Karpas-422 (cell line): ENCODE data around the gene TPP1. TPM values are rescaled to one million over a fixed set of nuclear protein-coding genes. Genes with fewer than 3 reads are reported as not detected.

Experiments
- DNase-seq: peaks from one replicate; pipeline ENCODE4 v3.0.0-alpha.2; 2015
- H2AFZ ChIP-seq: fragments of 200-600 bp; sonication (generic); 2 replicates; pipeline ENCODE4 v1.6.1; 2014; ENCODE audit warnings: antibody characterized with exemption, low read length, mixed read lengths
- H3K27ac ChIP-seq: fragments of 200-600 bp; sonication (generic); 2 replicates; pipeline ENCODE4 v1.5.1; 2014; ENCODE audit warnings: mild to moderate bottlenecking, low read length, moderate library complexity
- H3K27me3 ChIP-seq: fragments of 200-600 bp; sonication (generic); 2 replicates; pipeline ENCODE4 v1.6.1; 2014; ENCODE audit warnings: low read length, mixed read lengths
- H3K36me3 ChIP-seq: fragments of 200-600 bp; sonication (generic); 2 replicates; pipeline ENCODE4 v1.6.1; 2014; ENCODE audit warnings: low read length, mixed read lengths; ENCODE audit not compliant: insufficient read depth
- H3K4me1 ChIP-seq: fragments of 200-600 bp; sonication (generic); 2 replicates; pipeline ENCODE4 v1.6.1; 2014; ENCODE audit warnings: mild to moderate bottlenecking, low read length, mixed read lengths
- H3K4me2 ChIP-seq: fragments of 200-600 bp; sonication (generic); 2 replicates; pipeline ENCODE4 v1.6.1; 2014; ENCODE audit warnings: low read length, low read depth, mild to moderate bottlenecking; ENCODE audit not compliant: poor library complexity, severe bottlenecking
- H3K4me3 ChIP-seq: fragments of 200-600 bp; sonication (generic); 2 replicates; pipeline ENCODE4 v1.5.1; 2014; ENCODE audit warnings: mild to moderate bottlenecking, antibody characterized with exemption, low read length, mixed read lengths
- H3K79me2 ChIP-seq: fragments of 200-600 bp; sonication (generic); 2 replicates; pipeline ENCODE4 v1.6.1; 2014; ENCODE audit warnings: mild to moderate bottlenecking, low read length, mixed read lengths
- H3K9ac ChIP-seq: fragments of 200-600 bp; sonication (generic); 2 replicates; pipeline ENCODE4 v1.6.0; 2014; ENCODE audit warnings: low read length
- H3K9me2 ChIP-seq: fragments of 200-600 bp; sonication (generic), shearing (Covaris generic); replicated peaks from 2 replicates; pipeline ENCODE4 v1.6.0; 2014; ENCODE audit warnings: mild to moderate bottlenecking, low read length, moderate library complexity; ENCODE audit not compliant: insufficient read depth
- H3K9me3 ChIP-seq: fragments of 300-700, 200-600 bp; sonication (generic); 2 replicates; pipeline ENCODE4 v1.6.1; 2014; ENCODE audit warnings: low read length, mixed read lengths
- H4K20me1 ChIP-seq: fragments of 200-600 bp; sonication (generic); 2 replicates; pipeline ENCODE4 v1.6.1; 2014; ENCODE audit warnings: mild to moderate bottlenecking, antibody characterized with exemption, low read length, low read depth; ENCODE audit not compliant: insufficient read depth
- total RNA-seq: library from RNA; depleted of rRNA; stranded (reverse); fragments of >200 nt; shearing (Covaris generic); gene quantifications from 2 replicates; pipeline ENCODE4 v1.2.3, GENCODE V29; 2014; ENCODE audit warnings: low replicate concordance

The TPP1 gene
- total RNA-seq, 1 experiment from 2014 or later: 41.5 TPM

DNA sequence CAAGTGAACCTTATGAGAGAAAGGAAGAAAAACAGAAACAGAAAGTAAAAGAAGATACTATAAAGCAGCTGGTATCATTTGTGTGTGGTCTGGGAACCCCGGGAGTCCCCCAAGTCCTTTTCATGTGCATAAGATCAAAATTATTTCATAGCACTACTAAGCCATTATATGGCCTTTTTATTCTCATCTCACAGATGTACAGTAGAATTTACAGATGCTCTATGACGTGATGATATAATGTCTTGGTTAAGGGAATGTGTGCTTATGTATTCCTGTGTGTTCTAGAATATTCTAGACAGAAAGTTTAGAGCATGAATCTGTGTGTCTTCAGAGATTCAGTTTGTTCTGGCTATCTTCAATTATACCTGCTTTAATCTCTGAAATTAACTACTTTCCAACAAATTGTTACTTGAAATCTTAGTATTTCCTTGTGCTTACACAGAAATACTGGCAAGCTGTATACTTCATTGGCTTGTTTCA lies 8.6 kb upstream of the TPP1 start:
- no peak for DNase-seq
- H3K4me1 ChIP-seq: peaks cover 4% of the 10 kb centered on the region; the same call in 1 of the 2 replicates
- H3K36me3 ChIP-seq: no peaks in the 10 kb centered on the region
- H3K27ac ChIP-seq: no peak overlapping the region
- no peaks in the 10 kb centered on the region for H3K27me3 ChIP-seq
- no peaks in the 10 kb centered on the region for H3K9me2 ChIP-seq
- H3K9me3 ChIP-seq: no peaks in the 10 kb centered on the region
- no peaks in the 10 kb centered on the region for H4K20me1 ChIP-seq
- no peak overlapping the region for H2AFZ ChIP-seq
- no peaks in the 10 kb centered on the region for H3K79me2 ChIP-seq
- peak overlapping the region; percentile 31; the same call in 1 of the 2 replicates for H3K9ac ChIP-seq
- no peak overlapping the region for H3K4me3 ChIP-seq
- H3K4me2 ChIP-seq: peak overlapping the region; percentile 30

DNA sequence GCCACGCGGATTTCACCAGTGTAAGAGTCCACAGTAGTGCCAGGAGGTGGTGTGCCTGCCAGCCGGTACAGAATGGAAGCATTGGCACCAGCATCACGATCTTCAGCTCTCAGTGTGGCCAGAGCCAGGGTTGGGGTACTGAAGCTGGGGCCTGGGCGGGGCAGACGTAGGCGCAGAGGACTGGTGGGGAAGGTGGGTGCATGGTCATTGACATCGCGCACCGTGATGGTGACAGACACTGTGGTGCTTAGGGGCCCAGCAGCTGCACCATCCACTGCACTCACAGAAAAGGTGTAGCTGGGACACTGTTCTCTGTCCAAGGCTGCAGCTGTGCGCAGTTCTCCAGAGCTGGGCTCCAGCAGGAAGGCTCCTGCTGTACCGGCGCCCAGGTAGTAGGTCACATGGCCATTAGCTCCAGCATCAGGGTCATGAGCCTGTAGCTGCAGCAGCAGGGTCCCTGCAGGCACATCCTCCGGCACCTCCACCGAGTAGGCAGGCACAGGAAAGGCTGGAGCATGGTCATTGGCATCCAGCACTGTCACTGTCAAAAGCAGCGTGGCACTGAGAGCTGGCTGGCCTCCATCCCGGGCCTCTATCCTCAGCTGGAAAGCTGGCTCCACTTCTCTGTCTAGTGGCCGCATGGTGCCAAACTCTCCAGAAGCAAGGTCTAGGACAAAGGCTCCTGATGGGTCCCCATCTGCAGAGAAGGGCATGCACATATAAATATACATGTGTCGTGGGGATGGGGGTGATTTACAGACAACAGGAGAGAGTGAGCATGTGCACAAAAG lies 7.9 kb upstream of the TPP1 start:
- Histone ChIP-seq H3K9me3 (no peaks in the 10 kb centered on the region), H3K4me3 (no peak overlapping the region), H3K27ac (no peak overlapping the region), H3K79me2 (no peaks in the 10 kb centered on the region), H3K27me3 (no peaks in the 10 kb centered on the region), H3K9me2 (no peaks in the 10 kb centered on the region), H2AFZ (no peak overlapping the region), H3K36me3 (no peaks in the 10 kb centered on the region), H3K4me1 (peaks cover 4% of the 10 kb centered on the region; the same call in 1 of the 2 replicates), H3K4me2 (peak overlapping the region; percentile 30), H3K9ac (peak overlapping the region; percentile 31; the same call in 1 of the 2 replicates), H4K20me1 (no peaks in the 10 kb centered on the region)
- no peak for DNase-seq

DNA sequence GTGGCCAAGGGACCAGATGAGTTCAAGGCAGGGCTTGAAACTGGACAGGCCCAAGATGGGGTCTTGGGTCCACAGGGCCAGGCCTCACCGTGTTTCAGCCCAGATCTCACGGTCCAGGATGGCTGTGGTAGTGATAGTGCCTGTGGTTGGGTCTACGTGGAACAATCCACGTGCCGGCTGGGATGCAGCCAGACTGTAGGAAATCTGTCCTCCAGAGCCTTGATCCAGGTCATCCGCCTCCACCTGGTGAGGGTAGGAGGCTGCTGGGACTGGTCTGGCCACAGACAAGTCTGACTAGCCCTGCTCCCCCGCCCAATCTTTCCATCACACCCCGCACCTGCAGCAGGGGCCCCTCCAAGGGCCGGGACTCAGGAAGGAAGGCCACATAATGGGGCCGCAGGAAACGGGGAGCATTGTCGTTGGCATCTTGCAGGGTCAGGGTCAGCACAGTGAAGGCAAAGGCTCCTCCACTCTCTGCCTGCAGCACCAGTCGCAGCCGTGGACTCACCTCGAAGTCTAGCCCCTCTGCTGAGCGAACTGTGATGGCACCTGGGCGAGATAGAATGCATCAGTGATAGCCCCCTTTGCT lies 6.7 kb upstream of the TPP1 start:
- H3K36me3 ChIP-seq: no peaks in the 10 kb centered on the region
- no peaks in the 10 kb centered on the region for H3K9me3 ChIP-seq
- H3K27ac ChIP-seq: no peak overlapping the region
- H4K20me1 ChIP-seq: no peaks in the 10 kb centered on the region
- H3K27me3 ChIP-seq: no peaks in the 10 kb centered on the region
- H3K9ac ChIP-seq: no peak overlapping the region
- H3K4me3 ChIP-seq: no peak overlapping the region
- H3K79me2 ChIP-seq: no peaks in the 10 kb centered on the region
- H3K4me1 ChIP-seq: peaks cover 4% of the 10 kb centered on the region; the same call in 1 of the 2 replicates
- H2AFZ ChIP-seq: no peak overlapping the region
- no peak for DNase-seq
- H3K4me2 ChIP-seq: no peak overlapping the region
- no peaks in the 10 kb centered on the region for H3K9me2 ChIP-seq

DNA sequence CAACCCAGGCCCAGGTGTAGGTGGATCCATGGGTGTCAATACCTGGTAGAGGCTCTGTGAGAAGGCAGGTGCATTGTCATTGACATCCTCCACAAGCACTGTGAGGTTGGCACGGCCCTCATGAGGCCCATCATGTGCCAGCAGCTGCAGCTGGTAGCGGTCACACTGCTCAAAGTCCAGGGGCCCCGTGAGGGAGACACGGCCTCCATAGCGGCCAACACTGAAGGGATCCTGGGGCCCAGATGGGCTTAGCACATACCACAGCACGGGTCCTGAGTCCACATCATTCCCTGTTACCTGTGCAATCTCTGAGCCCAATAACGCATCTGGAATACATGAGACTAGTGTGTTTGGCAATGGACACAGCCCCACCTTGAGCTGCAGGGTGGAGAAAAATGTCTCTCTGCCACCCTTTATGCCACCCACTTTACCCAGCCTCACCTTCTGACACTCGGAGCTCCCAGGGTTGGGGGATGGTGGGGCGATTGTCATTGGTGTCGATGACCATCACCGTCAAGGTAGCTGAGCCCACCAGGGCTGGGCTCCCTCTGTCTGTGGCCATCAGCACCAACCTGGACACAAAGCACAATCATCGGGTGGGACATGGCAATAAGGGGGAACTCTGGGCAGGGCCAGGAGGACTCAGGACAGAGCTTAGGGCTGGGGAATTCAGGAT lies 6.1 kb upstream of the TPP1 start:
- Histone ChIP-seq H3K27me3 (no peaks in the 10 kb centered on the region), H3K36me3 (no peaks in the 10 kb centered on the region), H3K4me3 (no peak overlapping the region), H3K27ac (no peak overlapping the region), H3K9me3 (no peaks in the 10 kb centered on the region), H3K9me2 (no peaks in the 10 kb centered on the region), H3K4me2 (no peak overlapping the region), H3K9ac (no peak overlapping the region), H3K4me1 (peaks cover 4% of the 10 kb centered on the region; the same call in 1 of the 2 replicates), H3K79me2 (no peaks in the 10 kb centered on the region), H4K20me1 (no peaks in the 10 kb centered on the region), H2AFZ (no peak overlapping the region)
- DNase-seq: no peak

DNA sequence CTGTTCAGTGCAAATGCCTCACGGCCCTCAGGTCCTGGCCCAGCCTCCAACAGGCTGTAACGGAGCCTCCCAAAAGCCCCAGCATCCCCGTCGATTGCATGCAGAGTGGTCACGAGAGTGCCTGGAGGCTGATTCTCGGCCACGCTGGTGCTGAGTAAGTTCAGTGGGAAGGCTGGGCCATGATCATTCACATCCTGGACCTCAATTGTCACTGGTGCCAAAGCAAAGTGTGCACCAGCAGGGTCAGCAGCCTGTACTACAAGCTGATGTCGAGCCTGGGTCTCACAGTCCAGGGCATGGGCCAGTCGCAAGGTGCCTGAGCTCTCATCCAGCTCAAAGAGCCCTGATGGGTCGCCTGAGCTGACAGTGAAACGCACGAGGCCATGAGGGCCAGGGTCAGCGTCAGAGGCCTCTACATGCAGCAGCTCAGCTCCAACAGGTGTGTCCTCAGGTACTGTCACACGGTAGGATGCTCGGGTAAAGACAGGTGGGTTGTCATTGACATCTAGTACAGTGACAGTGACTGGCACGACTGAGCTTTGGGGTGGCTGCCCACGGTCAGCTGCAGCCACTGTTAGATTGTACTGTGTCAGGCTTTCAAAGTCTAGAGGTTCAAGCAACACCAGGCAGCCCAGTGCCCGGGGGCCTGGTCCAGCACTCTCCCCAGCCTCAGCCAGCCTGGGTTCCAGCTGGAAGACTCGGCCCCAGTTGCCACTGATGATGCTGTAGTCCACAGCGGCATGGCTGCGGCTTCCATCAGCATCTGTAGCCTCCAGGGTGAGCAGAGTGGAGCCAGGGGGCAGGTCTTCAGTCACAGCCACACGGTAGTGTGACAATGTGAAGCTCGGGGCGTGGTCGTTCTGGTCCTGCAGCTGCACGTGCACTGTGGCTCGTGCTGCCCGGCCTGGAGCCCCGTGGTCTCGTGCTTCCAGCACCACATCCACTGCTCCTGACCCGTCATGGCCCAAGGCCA lies 4.5 kb upstream of the TPP1 start:
- H3K4me2 ChIP-seq: no peak overlapping the region
- peaks cover 4% of the 10 kb centered on the region for H3K79me2 ChIP-seq
- H3K36me3 ChIP-seq: no peaks in the 10 kb centered on the region
- no peaks in the 10 kb centered on the region for H3K9me2 ChIP-seq
- H3K27ac ChIP-seq: no peak overlapping the region
- no peak overlapping the region for H3K4me3 ChIP-seq
- no peak for DNase-seq
- H3K9me3 ChIP-seq: no peaks in the 10 kb centered on the region
- H3K4me1 ChIP-seq: peaks cover 13% of the 10 kb centered on the region
- H3K9ac ChIP-seq: no peak overlapping the region
- H2AFZ ChIP-seq: no peak overlapping the region
- H3K27me3 ChIP-seq: no peaks in the 10 kb centered on the region
- no peaks in the 10 kb centered on the region for H4K20me1 ChIP-seq

DNA sequence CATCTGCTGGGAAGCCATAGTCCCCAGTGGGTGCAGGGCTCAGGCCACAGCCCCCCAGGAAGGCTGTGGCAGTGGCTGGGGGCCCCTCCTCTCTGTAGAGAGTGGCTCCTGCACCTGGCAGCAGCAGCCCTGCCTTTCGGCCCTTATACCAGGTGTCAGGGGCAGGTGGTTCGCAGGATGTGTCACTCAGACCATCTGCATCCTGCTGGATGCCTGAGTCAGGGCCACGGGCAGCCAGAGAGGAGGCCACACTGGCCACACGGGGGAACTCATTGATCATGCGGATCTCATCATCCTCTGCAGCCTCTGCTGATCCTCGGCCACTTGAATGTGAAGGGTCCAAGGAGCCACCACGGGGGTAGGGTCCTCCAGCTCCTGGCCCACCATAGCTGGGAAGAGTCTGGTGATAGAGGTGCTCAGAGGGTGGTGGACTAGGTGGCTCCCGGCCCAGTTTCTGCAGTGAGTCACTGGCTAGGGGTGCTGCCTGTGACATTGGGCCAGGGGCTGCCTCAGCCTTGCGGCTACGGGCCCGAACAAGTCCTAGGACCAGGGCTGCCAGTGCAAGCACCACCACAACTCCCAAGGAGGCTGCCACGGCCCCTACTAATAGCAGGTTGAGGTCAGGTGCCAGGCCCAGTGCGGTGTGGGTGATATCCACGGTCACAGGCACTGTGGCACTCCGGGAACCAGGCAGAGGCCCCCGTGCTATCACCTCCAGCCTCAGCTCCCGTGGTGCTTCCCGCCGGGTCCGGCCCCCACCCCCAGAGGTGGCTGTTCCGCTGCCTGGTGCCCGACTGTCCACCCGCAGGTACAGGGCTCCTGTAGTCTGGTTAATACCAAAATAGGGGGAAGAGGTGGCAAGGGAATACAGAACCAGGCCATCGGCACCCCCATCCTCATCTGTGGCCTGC lies 3.3 kb upstream of the TPP1 start:
- no peak for DNase-seq
- Histone ChIP-seq H3K27ac (no peak overlapping the region), H4K20me1 (no peaks in the 10 kb centered on the region), H3K36me3 (no peaks in the 10 kb centered on the region), H3K9me3 (no peaks in the 10 kb centered on the region), H3K79me2 (peaks cover 13% of the 10 kb centered on the region), H3K4me2 (no peak overlapping the region), H3K9me2 (no peaks in the 10 kb centered on the region), H3K9ac (no peak overlapping the region), H3K27me3 (no peaks in the 10 kb centered on the region), H3K4me1 (peaks cover 21% of the 10 kb centered on the region), H3K4me3 (no peak overlapping the region), H2AFZ (no peak overlapping the region)

DNA sequence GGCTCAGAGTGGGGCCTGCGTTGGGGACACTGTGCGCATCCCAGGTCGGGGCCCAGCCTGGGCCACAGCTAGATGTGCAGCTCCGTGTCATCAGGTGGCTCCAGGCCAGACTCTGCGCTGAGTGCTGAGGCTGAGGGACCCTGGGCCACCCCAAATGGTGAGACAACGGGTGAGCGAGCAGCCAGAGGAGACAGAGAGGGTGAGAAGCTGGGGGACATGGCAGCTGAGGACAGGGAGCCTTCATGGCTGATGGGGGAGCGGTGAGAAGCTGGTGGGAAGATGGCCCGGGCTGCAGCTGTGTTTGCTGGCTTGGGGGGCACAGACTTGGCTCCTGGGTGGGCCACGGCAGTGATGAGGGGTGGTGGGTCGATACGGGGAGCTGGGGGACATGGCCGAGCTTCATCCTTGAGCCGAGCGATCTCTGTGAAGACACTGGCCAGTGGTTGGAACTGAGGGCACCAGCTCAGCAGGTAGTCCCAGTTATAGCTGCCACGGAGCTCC lies 2.5 kb upstream of the TPP1 start:
- Histone ChIP-seq H4K20me1 (no peaks in the 10 kb centered on the region), H3K36me3 (no peaks in the 10 kb centered on the region), H2AFZ (no peak overlapping the region), H3K9me3 (no peaks in the 10 kb centered on the region), H3K79me2 (peaks cover 14% of the 10 kb centered on the region), H3K4me2 (no peak overlapping the region), H3K4me1 (peaks cover 21% of the 10 kb centered on the region), H3K27me3 (no peaks in the 10 kb centered on the region), H3K9me2 (no peaks in the 10 kb centered on the region), H3K4me3 (no peak overlapping the region), H3K9ac (no peak overlapping the region), H3K27ac (no peak overlapping the region)
- DNase-seq: no peak
